Stomach smooth muscle (tissue), 2 donors: Measurements from ENCODE around the gene PPP1R12A.
"Not testable (repeated sequence)": the region's sequence is repeated elsewhere in the genome, so short reads cannot be mapped to it uniquely, and the experiment has no call there.

Experiments used
- H3K27ac ChIP-seq: one replicate; pipeline ENCODE4 v1.7.0; 2013; ENCODE audit warnings: mild to moderate bottlenecking, low read length, inconsistent platforms
- H3K27me3 ChIP-seq, 2 donors: one replicate each; pipeline ENCODE4 v1.7.0; 2013; ENCODE audit warnings: low read length in 2 of 2; ENCODE audit not compliant: insufficient read depth in 2 of 2, control insufficient read depth in 1 of 2
- H3K36me3 ChIP-seq, 2 donors: one replicate each; pipeline ENCODE4 v1.7.0; 2013; ENCODE audit warnings: low read length in 2 of 2; ENCODE audit not compliant: control insufficient read depth in 2 of 2, insufficient read depth in 2 of 2
- H3K4me1 ChIP-seq: one replicate; pipeline ENCODE4 v1.7.0; 2013; ENCODE audit warnings: low read length; ENCODE audit not compliant: control insufficient read depth, insufficient read depth
- H3K4me3 ChIP-seq, 2 donors: one replicate each; pipeline ENCODE4 v1.7.0; 2013; ENCODE audit warnings: low read length in 2 of 2
- H3K9ac ChIP-seq, 2 donors: one replicate each; pipeline ENCODE4 v1.7.0; 2013; ENCODE audit warnings: low read length in 2 of 2, mild to moderate bottlenecking in 1 of 2
- H3K9me3 ChIP-seq, 2 donors: one replicate each; pipeline ENCODE4 v1.7.0; 2013; ENCODE audit warnings: low read length in 2 of 2; ENCODE audit not compliant: control insufficient read depth in 2 of 2
- donor health status: healthy.
- donor health status: Pancreatic carcinoma.

Gene PPP1R12A

DNA sequence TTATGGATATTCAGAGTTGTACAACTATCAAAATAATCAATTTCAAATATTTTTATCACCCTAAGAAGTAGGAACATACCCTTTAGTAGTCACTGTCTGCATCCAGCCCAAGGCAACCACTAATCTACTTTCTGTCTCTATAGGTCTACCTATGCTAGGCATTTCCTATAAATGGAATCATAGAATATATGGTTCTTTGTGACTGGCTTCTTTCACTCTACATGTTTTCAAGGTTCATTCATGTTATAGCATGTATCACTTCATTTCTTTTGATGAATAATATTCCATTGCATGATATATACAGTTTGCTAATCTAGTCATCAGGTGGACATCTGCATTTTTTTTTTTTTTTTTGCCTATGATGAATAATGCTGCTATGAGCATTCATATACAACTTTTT, 112.4 kb downstream of the PPP1R12A start:
- H3K9me3 ChIP-seq: no peaks in the 10 kb centered on the region
- H3K27ac ChIP-seq: no peak overlapping the region
- H3K4me3 ChIP-seq: no peak overlapping the region
- H3K4me1 ChIP-seq: peaks cover 2% of the 10 kb centered on the region
- H3K27me3 ChIP-seq: no peaks in the 10 kb centered on the region
- H3K9ac ChIP-seq: no peak overlapping the region
- H3K36me3 ChIP-seq: peaks cover 5 to 7% of the 10 kb centered on the region in 2 donors

GRCh38 chr12:79818856-79819255, 116.0 kb downstream of the PPP1R12A start:
- Histone ChIP-seq H3K27me3 (no peaks in the 10 kb centered on the region), H3K9ac (no peak overlapping the region), H3K4me1 (peaks cover 2% of the 10 kb centered on the region), H3K36me3 (peaks cover 7 to 8% of the 10 kb centered on the region in 2 donors), H3K9me3 (no peaks in the 10 kb centered on the region), H3K27ac (no peak overlapping the region), H3K4me3 (no peak overlapping the region)

GRCh38 chr12:79784366-79785065, 150.4 kb downstream of the PPP1R12A start:
- not testable (repeated sequence) for H3K4me3 ChIP-seq, H3K27ac ChIP-seq, H3K27me3 ChIP-seq, H3K9ac ChIP-seq, H3K4me1 ChIP-seq, H3K9me3 ChIP-seq
- H3K36me3 ChIP-seq: peaks cover 19 to 31% of the 10 kb centered on the region in 2 donors

- Histone ChIP-seq H3K9ac (no peak overlapping the region), H3K27me3 (no peaks in the 10 kb centered on the region), H3K4me3 (no peak overlapping the region), H3K27ac (no peak overlapping the region), H3K36me3 (peaks cover 13 to 34% of the 10 kb centered on the region in 2 donors), H3K4me1 (no peaks in the 10 kb centered on the region), H3K9me3 (no peaks in the 10 kb centered on the region)
These were observed 152.6 kb downstream of the PPP1R12A start for GRCh38 chr12:79782172-79782900.

DNA sequence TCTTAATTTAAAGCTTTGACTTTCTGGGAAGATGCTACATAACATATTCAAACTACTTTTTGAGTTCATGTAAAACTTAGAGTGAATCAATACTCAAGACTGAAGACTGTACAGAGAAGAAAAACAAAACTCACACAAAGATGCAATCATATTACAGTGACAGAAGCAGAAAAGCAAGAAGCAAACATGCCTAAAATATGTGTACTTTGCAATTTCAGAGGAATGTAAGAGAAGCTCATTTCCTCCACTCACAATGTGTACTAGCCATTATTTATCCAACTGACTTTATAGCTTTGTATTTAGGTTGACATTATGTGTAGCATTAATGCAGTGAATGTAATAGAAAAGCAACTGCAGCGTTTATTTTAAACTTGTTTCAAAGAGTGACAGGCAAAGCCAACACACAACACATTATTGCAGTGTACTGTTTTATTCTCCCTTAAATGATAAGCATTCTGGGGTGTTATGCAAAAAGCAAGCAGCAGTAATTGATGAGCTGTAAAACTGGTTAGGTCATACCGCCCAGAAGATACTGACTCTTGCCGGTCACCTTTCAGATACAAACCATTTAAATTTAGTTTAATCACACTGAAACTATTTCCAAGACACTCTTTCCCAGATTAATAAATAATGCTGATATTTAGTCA, 156.0 kb downstream of the PPP1R12A start:
- no peak overlapping the region for H3K9ac ChIP-seq
- peaks cover 4 to 25% of the 10 kb centered on the region in 2 donors for H3K36me3 ChIP-seq
- no peak overlapping the region for H3K4me3 ChIP-seq
- no peaks in the 10 kb centered on the region for H3K4me1 ChIP-seq
- no peaks in the 10 kb centered on the region for H3K27me3 ChIP-seq
- no peak overlapping the region for H3K27ac ChIP-seq
- H3K9me3 ChIP-seq: no peaks in the 10 kb centered on the region

DNA sequence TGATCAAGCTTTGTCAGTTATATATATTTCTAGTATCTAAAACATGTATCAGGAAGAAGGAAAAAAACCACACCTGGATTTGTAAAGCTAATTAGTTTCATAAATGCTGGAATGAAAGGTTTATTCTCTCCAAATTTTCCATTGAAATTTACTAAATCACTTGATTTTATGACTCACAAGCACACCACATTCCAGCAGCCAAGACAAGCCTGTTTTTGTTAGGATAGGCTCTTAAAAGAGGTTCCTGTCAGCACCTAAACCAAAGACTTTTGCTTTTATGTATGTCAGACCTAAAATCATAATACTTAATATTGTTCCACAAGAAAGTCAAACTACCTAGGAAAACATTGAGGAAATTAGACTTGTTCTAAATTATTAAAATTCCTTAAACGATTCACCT, 158.8 kb downstream of the PPP1R12A start:
- H3K27me3 ChIP-seq: no peaks in the 10 kb centered on the region
- H3K9ac ChIP-seq: no peak overlapping the region
- H3K27ac ChIP-seq: no peak overlapping the region
- peaks cover 0 to 18% of the 10 kb centered on the region in 2 donors for H3K36me3 ChIP-seq
- no peaks in the 10 kb centered on the region for H3K9me3 ChIP-seq
- no peaks in the 10 kb centered on the region for H3K4me1 ChIP-seq
- H3K4me3 ChIP-seq: no peak overlapping the region

- Histone ChIP-seq H3K27ac (no peak overlapping the region), H3K9ac (no peak overlapping the region), H3K36me3 (peaks cover 0 to 18% of the 10 kb centered on the region in 2 donors), H3K4me3 (no peak overlapping the region), H3K4me1 (no peaks in the 10 kb centered on the region), H3K27me3 (no peaks in the 10 kb centered on the region), H3K9me3 (no peaks in the 10 kb centered on the region)
These were observed 159.4 kb downstream of the PPP1R12A start for GRCh38 chr12:79775355-79776027.

- Histone ChIP-seq H3K4me3 (no peak overlapping the region), H3K9ac (no peak overlapping the region), H3K27ac (no peak overlapping the region), H3K27me3 (no peaks in the 10 kb centered on the region), H3K9me3 (no peaks in the 10 kb centered on the region), H3K4me1 (no peaks in the 10 kb centered on the region), H3K36me3 (peaks cover 0 to 8% of the 10 kb centered on the region in 2 donors)
These were observed 161.0 kb downstream of the PPP1R12A start for GRCh38 chr12:79773896-79774295.

GRCh38 chr12:79769860-79770485, 164.9 kb downstream of the PPP1R12A start:
- Histone ChIP-seq H3K27me3 (no peaks in the 10 kb centered on the region), H3K4me3 (no peak overlapping the region), H3K4me1 (no peaks in the 10 kb centered on the region), H3K9ac (no peak overlapping the region), H3K36me3 (peaks cover 0 to under 1% of the 10 kb centered on the region in 2 donors), H3K27ac (no peak overlapping the region), H3K9me3 (no peaks in the 10 kb centered on the region)

DNA sequence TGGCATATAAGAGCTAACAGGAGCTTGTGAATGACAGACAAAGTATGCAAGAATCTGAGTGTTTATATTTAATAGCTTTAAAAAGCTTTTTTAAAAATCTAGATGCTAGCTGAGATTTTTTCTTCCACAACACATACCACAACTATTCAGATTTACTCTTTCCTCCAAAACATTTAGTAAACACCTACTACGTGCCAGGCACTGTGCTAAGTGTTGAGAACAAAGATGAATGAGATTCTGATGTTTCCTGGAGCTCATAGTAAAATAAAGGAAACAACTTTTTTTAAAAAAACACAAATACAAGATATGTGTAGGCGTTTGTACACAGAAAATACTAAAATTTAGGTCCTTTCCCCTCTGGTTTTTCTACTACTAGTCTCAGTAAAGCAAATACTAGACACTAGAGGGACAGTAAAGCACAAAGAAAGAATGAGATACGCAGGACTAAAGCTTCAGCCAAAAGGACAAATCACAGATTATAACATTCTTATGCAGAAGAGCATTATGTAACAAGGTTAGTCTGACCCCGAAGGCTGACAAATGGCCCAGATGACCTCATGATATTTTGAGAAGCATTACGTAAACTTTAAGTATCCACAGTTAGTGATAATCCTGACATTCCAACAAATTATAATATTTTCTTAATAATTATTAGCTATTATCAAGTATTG, 165.6 kb downstream of the PPP1R12A start:
- Histone ChIP-seq H3K36me3 (no peaks in the 10 kb centered on the region), H3K9ac (no peak overlapping the region), H3K4me3 (no peak overlapping the region), H3K9me3 (no peaks in the 10 kb centered on the region), H3K27me3 (no peaks in the 10 kb centered on the region), H3K27ac (no peak overlapping the region), H3K4me1 (no peaks in the 10 kb centered on the region)
